Frontal cortex (tissue), 4 donors: Measurements from ENCODE around the gene ITPR1. TPM values are rescaled to one million over a fixed set of nuclear protein-coding genes. Genes with fewer than 3 reads are reported as not detected.

Source experiments
- DNase-seq, 2 donors: peaks; one replicate each; pipeline ENCODE4 v3.0.0; 2012; ENCODE audit warnings: low spot score in 2 of 2
- FAIRE-seq: peaks from 2 replicates; lab custom pipeline; 2012; peaks lifted over from hg19 to GRCh38; lab: Jason Lieb, UNC
- total RNA-seq: library from RNA; depleted of rRNA; stranded (reverse); fragments of >200 nt; gene quantifications from one replicate; pipeline ENCODE4 v1.2.3, GENCODE V29; 2014
- donor health status: control.
- donor health status: control.
- donor health status: control.

ITPR1 gene
- total RNA-seq, 1 donor from 2014 or later, result 70.9 TPM

DNA sequence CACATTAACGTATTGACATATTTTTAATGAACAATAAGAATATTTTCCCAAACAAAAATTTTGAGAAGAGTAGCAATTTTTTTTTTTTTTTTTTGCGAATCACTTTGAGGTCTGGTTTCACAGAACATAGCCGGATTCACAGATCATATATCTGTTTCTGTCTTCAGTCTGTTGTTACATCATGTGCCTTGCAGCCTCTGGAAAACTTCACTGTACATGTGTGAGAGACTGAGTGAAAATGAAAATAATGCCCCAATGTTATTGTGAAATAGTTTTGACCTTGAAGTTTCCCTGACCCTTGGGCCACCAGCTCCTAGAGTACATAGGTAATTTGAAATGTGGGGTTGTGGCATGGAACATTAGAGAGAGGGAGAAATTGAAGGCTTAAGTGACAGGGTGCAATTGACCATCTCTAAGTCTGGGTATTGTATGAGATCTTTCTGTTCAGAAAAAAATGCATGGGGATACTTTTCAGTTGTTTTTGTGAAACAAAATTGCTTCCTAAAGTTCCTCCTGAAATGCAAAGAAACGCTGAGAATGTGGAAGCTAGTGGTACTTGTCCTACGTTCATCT lies 14.0 kb downstream of the ITPR1 start:
- no peak for DNase-seq
- no peak for FAIRE-seq

DNA sequence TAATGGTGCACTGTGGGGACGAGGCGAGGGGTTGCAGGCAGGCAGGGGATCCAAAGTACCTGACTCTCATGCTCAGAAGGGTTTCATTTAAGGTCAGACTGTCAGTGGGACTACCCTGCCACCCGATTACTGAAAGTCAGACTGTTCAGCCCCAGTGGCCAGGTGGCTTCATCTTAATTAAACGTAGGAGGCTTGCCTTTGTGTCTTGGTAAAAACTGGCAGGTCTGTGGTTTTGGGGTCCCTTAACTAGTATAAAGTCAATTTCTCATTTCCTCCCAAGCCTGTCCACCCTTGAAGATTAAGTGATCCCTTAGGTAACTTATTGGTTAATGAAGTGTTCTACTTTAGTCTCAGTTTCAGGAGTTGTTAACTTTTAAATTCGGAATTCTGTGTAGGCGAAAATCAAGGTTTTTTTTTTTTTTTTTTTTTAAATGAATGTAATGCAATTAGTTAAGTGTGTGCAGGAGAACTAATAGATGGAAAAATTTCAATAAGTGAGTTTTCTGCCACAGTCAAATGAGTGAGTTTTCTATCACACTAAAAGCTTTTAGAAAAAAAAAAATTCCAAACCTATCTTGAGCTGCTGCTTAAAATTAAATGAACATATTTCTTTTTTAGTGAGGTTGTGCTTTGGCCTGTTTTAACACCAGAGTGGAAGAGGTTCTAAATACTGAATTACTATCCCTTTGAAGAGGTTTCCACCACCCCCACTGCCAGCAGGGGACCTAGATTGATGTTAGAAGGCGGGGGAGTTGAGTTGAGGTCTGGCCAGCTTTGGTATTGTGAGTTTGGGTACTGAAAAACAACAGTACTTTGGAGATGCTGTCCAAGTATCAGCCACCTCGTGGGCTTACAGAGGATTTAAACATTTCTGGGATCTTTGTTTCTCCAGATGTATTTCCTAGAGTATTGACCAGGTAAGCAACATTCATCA lies 15.2 kb downstream of the ITPR1 start:
- FAIRE-seq (no peak), DNase-seq (no peak)

DNA sequence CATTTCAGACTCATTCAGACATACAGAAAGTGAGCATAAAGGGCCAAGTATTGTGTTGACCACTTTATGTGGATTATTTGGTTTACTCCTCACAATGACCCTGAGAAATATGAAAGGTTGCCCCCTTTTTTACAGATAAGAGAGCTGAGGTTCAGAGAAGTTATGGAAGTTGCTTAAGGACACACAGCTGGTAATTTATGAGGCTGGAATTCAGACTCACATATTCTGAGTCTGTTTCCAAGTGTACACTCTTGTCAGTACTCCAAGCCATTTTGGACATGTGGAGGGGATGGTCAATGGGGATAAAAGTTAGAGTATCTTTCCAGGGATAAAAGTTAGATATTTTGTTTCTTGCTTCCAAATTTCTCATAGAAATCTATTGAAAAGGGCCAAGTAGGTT lies 15.9 kb downstream of the ITPR1 start:
- FAIRE-seq, result no peak
- no peak for DNase-seq

DNA sequence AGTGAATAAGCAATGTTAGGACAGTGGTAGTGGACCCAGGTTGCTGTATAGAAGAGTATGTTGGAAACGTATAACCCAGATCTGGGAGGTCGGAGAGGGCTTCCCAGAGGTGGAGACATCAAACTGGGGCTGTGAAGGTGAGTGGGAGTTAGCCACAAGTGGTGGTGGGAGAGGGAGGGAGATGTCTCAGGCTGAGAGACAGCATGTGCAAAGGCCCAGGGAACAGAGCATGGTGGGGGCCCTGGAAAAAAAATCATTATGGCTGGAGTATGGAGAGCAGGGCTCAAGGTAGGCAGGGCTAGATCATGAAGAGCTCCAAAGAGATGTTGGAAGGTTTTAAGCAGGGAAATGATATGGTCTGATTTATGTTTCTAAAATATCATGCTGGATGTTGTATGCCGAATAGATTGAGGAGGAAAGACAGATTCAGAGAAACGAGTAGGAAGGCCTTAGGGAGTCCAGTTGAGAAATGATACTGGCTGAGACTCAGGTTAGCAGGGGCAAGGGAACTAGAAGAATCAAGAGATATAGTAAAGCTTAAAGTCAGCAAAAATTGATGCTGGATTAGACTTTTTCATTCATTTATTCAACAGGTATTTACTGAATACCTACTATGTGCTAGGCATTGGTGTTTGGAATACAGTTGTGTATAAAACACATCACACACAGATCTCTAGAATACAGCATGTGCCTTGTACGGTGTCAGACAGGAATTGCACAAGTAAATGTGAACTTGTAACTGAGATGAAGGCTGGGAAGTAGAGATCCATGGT lies 17.0 kb downstream of the ITPR1 start:
- FAIRE-seq (no peak), DNase-seq (no peak)

DNA sequence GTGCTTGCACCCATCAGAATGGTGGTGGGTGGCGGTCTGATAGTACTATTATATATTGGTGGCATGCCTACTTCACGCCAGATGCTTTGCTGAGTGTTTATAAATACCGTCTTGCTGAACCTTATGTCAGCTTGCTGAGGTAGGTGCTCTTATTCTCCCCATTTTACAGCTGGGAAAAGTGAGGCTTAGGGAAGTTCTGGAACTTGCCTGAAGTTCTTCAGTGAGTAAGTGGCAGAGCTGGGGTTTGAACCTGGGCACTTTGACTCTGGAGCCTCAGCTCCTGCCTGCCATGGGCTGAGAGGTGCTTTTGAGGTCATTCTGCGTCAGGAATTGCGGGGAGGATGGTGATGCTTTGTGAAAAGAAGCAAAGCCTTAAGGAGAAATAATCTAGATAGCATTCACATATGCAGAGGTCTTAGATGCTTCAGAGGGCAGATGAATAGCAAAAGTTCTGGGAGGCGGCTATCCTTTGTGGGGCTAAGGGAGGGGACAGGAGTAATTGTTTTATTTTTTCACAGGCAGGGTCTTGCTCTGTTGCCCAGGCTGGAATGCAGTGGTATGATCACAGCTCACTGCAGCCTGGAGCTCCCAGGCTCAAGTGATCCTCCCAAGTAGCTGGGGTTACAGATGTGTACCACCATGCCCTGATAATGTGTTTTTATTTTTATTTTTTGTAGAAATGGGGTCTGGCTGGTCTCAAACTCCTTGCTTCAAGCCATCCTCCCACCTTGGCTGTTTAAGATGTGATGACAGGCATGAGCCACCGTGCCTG lies 18.5 kb downstream of the ITPR1 start:
- DNase-seq (no peak), FAIRE-seq (no peak)

DNA sequence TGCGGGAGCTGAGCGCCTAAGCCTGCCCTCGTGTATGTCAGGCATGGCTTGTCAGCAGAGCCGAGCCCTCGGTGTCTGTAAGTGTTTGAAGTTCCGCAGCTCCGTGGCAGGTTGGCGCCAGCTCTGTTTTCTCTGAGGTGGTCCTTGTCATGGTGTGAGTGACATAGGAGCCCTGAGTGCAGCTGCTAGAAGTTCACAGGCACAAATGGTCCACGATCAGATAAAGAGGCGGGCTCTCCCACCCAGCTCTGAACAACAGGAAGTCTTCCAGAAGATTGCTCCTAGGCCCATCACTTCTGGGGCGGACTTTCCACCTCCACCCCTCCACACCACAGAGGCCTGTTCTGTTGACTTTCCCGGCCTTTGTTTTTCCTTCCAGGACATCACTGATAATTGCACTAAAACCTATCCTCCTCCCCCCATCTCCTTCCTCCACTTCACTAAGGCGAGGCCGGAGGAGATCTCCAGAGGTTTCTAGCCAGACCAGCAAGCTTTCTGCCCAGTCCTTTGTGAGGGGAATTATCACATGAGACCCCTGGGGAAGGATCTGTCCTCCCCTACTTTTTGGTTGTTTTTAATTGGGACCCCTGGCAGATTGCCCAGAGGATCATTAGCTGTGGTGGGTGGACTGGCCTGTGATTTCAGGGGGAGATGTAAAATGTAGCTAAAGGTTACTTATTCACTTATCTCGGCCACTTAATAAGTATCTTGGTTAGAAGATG lies 19.9 kb downstream of the ITPR1 start:
- FAIRE-seq (no peak), DNase-seq (no peak)

DNA sequence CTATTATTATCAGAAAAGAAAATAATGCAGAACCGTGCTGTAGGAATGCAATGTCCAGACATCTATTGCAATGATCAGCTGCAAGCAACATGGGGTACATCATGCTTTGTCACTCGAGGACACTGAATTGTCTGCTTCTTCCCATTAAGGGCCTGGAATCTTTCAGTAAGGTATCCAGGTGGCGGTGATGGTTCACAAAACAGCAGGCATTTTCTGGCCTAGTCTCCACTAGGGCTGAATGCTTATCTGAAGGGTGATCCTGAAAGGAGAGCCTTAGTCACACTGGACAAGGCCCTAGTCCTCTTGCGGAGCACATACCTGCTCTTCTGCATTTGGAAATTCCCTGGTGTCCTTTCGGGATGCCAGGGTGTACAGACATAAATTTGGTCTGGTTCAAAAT lies 21.2 kb downstream of the ITPR1 start:
- no peak for FAIRE-seq
- DNase-seq, result no peak

DNA sequence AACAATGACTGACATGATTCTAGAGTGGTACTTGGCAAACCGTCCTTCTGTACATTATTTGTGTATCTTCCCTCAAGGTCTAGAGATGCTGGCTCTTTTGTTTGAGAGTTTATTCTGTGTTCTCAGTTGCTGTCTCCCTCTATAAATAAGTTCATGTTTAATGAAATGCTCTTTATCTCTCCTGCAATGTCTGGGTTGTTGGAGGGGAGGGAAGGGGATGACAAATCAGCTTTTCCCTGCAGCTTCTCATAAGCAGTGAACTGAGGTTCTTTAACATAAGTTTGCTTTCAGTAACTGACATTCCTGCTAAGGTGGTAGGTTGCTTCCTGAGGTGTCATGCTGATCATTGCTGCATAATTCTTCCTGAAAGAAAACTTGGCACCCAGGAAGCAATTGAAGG lies 21.8 kb downstream of the ITPR1 start:
- DNase-seq (no peak), FAIRE-seq (no peak)

DNA sequence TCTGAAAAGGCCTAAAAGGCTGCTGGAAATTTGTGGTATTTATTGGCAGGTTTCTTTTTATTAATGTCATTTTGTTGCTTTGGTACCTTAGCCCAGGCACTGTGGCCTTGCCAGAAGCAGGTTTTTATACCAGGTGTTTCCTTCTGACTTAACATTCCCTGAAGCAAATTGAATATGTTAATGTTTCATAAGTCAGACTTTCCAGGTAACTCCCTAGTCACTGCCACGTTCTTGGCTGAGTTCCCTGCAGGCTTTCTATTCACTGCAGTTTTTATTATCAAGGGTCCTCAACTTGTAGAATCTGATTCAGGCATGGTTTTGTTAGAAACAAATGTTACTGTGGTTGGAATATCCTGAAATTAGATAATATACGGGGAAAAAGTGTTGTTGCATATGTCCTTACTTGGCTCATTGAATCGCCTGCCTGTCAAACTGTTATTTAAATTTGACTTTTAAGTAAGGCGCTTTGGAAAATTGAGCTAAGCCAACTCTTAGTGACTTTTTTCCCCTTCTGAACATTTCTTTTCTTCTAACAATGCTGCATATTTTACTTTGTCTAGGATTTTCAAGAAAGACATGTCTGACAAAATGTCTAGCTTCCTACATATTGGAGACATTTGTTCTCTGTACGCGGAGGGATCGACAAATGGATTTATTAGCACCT lies 22.9 kb downstream of the ITPR1 start:
- DNase-seq (no peak), FAIRE-seq (no peak)

DNA sequence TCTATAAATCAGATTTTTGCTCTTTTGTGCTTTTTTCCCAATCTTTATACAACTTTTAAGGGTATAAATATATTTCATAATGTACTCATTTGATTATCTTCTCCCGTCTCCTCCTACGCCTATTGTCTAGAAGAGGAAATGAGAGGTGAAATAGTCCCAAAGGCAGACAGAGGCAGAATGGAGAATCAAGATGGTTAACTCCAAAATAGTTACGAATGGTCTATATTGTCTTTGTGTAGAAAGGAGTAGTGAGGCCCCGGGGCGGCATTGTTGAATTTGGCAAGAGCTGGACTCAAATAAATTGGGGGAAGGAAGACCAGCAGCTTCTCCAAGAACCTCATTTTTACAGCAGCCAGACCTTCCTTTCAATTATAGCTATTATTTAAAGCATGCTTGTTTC lies 23.9 kb downstream of the ITPR1 start:
- FAIRE-seq, result no peak
- no peak for DNase-seq

DNA sequence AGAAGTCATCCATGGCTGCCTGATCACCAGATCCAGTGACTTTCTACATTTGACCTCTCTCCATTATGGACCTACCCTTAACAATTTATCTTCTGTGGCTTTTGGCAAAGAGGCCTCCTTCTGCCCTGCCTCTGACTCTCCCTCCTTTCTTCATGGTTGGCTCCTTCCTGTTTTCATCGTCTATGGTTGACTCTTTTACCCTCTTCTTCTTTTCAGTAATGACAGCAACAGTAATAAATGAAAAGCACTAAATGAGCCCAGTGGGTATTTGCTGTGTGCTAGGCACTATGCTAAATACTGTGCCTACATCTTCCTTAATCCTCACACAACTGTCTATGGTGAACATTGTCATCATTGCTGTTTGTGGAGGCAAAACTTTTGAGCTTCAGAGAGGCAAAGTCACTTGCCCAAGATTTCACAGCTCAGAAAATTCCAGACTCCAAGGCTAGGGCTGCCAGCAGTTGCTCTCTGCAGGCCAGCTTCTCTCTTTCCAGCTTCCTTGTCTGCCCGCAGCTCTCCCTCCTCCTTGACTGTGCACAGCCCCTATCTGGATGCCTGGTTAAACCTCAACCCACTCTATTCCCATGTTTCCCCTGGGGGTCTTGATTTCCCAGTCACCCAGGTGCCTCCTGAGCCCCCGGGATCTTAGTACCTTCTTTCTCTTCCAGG lies 24.6 kb downstream of the ITPR1 start:
- DNase-seq (no peak), FAIRE-seq (no peak)

DNA sequence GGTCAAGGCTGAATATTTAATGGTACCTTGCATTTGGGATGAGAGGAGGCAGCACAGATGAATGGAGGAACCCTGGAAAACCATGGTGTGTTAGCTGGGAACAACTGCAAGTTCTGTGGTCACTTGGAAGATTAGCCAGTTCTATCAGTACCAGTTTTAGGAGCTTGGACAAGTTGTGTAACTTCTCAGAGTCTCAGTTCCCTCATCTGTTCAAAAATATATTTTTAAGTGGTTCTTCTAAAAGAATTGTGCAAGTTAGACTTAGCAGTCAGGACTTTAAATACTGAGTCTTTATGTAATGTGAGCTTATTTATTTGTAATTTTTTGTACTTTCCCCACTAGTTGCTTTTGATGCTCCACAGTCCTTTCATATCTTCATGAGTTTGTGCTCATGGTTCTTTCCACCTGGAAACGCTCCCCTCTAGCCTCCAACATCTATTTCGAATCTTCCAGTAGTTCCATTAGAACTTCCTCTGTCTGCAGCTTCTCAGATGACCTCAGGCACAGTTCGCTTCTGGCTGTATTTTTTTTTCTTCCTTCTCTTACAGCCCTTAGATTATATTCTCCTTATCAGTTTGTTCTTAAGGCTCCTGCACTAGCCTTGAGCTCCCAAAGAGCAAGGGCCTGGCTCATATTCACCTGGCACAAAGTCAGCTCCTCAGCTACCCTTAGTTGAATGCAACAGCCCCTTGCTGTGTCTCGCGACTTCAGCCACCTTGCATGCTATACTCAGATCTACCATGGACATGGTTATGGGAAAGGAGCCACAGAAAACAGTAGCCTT lies 27.1 kb downstream of the ITPR1 start:
- no peak for FAIRE-seq
- DNase-seq, result no peak

DNA sequence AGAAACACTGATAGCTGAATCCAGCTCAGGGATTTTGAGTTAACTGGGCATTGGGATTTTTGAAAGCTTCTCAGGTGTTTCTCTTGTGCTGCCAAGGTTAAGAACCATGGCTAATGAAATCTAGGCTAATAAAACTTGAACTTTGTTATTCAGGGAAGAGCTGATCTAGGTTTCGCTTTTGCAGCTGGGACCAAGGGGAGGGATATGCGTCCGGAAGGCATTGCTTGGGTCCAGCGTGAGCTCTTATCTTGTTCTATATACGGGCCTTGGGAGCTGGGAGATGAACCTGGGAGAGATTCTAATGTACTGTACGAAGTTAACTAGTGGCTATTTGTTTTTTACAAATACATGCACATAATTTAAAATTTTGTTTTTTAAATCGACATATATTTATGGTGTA lies 29.8 kb downstream of the ITPR1 start:
- no peak for FAIRE-seq

DNA sequence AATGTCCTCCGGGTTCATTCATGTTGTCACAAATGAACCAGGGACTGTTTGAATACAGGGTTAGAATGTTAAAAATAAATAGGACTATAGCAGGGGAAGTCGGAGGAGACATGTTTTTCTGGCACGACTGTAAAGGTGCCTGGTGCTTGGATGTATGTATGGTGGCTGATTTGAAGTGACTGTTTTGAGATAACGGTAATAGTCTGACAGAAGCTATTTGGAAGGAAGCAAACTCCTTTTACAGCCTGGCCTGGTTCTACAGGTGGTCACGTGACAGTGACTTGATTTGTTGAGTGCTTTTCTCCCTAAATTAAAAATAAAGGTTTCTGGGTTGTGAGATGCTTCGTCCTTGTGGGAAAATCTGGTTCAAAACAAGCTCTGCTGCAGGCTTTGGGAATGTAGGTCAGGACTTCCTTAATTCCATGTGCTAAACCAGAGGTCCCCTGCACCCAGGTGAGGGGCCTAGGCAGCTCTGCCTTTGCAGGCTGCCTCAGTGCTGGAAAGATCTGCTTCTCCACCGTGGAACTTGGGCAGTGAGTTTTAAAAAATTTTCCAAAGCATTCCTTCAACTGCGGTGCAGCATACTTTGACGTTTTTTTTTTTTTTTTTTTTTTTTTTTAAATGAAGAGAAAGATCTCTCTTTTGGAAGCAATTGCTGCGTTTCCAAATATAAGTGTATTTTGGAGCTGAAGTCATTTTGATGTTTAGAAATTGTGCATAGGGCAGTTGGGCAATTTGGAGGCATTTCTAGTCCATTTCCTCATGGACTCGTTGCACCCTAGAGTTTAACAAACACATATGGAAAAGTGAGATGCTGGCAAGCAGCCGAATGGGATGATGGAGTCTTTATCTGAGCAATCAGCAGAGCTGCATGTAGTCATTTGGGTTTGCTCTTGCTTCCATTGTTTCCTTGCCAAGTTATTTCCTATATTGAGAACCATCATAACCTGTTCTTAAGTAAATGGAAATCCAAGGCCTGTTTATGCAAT lies 30.9 kb downstream of the ITPR1 start:
- DNase-seq, result no peak
- FAIRE-seq, result no peak

More for the DNA sequence above, 29.8 kb downstream of the ITPR1 start:
- DNase-seq, result no peak

DNA sequence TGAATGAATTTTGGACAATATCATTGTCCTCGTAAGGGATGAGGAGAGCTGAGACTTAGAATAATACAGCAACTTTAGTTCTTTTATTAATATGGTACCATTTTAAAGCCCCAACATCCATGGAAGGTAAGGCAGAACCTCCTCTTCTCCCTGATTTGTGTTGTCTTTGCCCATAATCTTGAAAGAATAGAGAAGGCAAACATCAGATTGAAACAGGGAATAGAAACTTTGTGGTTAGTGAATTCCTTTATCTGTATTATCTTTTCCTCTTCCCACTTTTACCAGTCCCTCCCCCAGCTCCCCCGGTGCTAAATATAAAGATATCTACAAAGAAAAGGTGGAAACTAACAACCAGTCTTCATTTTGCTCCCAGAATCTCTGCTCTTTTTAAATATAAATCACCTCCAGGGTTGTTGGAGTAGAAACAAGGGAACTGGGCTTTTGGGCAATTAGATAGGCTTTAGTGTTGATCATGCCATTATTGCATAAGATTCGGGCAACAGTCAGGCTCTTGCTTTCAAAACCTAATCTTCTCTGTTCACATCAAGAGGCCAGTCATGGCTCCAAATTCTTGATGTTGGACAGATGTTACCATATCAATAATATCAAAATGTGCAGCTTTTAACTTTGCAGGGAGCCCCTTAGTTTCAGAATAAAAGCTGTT lies 32.5 kb downstream of the ITPR1 start:
- DNase-seq (no peak), FAIRE-seq (no peak)

DNA sequence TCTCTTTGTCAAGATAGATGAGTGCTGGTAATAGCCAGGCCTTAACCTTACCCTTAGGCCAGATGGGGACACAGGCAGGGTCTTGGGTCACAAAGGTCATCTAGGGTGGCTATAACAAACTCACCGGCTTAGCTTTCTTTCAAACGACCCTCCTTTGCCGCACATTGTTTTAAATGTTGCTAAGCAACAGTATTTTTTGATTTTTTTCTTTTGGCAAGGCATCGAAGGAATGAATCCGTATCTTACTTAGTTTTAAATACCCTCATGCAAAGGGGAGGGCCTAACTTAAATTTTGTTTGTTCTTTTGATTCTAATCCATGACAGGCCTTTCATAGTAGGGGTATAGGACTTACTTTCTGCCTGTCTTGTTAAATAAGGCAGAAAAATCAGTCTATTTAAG lies 35.2 kb downstream of the ITPR1 start:
- DNase-seq (no peak), FAIRE-seq (no peak)
